Measurements from ENCODE around the gene GALNT6.
"Not testable (repeated sequence)": the region's sequence is repeated elsewhere in the genome, so short reads cannot be mapped to it uniquely, and the experiment has no call there.

GALNT6 gene

DNA sequence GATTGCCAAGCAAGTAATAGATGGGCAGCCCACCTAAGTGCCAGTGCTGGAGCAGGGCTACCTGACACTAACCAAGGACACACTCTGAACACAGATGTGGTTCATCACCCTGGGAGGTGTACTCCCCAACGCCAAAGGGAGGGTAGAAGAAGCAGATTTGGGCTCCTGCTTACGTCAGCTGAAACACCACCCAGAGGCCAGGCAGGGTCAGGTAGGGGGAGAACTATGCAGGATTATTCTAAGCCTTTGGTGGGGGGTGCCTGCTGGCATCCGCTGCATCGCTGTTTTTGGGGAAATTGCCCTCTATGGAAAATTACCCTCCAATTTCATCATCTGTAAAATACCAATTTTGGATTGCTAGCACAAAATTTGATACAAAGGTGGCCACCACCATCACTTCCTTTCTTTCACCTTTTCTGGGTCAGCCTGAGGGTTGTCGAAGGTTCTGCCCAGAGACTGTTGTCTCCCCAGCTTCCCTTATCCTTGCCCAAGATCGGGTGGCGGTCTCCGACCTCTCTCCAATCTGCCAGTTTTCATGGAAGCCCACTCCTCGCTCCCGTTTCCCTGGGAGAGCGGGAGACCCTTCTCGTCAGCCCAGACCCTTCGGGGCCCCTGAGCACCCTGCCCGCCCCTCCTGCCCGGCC is 67.8 kb downstream of the GALNT6 start:
- H2AFZ ChIP-seq (ENCODE audit: low read length, unreplicated experiment), result no peak overlapping the region
- H3K27me3 ChIP-seq (ENCODE audit: insufficient read depth, low read length), result no peaks in the 10 kb centered on the region
- no peaks in the 10 kb centered on the region for H3K36me3 ChIP-seq (ENCODE audit: insufficient read depth, low read length)
- H3K27ac ChIP-seq (ENCODE audit: low read depth, low read length), result no peak overlapping the region
- peaks cover 22% of the 10 kb centered on the region for H3K4me1 ChIP-seq (ENCODE audit: control insufficient read depth, insufficient read depth, low read length, unreplicated experiment)
- H3K4me3 ChIP-seq (ENCODE audit: low read depth, low read length), result no peak overlapping the region
- no peaks in the 10 kb centered on the region for H3K79me2 ChIP-seq (ENCODE audit: control insufficient read depth, insufficient read depth, low read length, unreplicated experiment)

DNA sequence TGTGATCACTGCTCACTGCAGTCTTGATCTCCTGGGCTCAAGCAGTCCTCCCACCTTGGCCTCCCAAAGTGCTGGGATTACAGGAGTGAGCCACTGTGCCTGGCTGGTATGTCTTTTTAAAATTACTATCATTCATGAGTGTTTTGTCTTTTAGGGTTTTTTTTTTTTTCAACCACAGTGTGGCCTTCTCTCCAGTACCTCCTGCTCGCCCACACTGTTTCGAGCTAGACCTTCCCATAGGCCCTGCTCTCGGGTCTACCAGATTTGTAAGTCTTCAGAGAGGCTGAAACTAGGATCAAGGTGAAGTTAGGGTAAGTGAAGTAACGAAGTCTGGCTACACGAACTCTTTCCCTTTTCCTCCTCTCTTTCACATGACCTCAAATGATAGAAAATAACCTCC is 68.8 kb downstream of the GALNT6 start:
- peaks cover 22% of the 10 kb centered on the region for H3K4me1 ChIP-seq (ENCODE audit: control insufficient read depth, insufficient read depth, low read length, unreplicated experiment)
- H3K36me3 ChIP-seq (ENCODE audit: insufficient read depth, low read length), result no peaks in the 10 kb centered on the region
- H3K79me2 ChIP-seq (ENCODE audit: control insufficient read depth, insufficient read depth, low read length, unreplicated experiment), result no peaks in the 10 kb centered on the region
- no peak overlapping the region for H3K4me3 ChIP-seq (ENCODE audit: low read depth, low read length)
- no peaks in the 10 kb centered on the region for H3K27me3 ChIP-seq (ENCODE audit: insufficient read depth, low read length)
- no peak overlapping the region for H3K27ac ChIP-seq (ENCODE audit: low read depth, low read length)
- H2AFZ ChIP-seq (ENCODE audit: low read length, unreplicated experiment), result no peak overlapping the region

DNA sequence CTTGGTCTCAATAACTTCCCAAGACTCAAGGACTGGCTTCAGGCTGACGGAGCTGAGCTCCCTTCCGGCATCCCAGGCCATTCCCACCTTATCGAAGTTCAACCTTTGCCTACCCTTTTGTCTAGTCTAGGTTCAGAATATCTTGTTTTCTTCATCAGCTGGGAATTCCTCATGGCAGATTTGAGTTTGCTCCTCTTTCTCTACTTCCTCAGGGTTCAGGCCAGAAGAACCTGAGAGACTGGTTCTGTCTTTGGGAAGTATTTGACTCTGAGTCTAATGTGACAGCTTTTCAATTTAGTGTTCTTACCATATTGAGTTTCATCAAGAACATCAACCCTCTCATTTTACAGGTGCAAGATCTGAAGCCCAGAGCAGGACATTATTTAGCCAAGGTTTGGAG is 69.3 kb downstream of the GALNT6 start:
- Histone ChIP-seq H3K27ac (ENCODE audit: low read depth, low read length) (no peak overlapping the region), H3K36me3 (ENCODE audit: insufficient read depth, low read length) (no peaks in the 10 kb centered on the region), H3K79me2 (ENCODE audit: control insufficient read depth, insufficient read depth, low read length, unreplicated experiment) (no peaks in the 10 kb centered on the region), H3K27me3 (ENCODE audit: insufficient read depth, low read length) (no peaks in the 10 kb centered on the region), H3K4me1 (ENCODE audit: control insufficient read depth, insufficient read depth, low read length, unreplicated experiment) (peaks cover 16% of the 10 kb centered on the region), H2AFZ (ENCODE audit: low read length, unreplicated experiment) (no peak overlapping the region), H3K4me3 (ENCODE audit: low read depth, low read length) (no peak overlapping the region)

DNA sequence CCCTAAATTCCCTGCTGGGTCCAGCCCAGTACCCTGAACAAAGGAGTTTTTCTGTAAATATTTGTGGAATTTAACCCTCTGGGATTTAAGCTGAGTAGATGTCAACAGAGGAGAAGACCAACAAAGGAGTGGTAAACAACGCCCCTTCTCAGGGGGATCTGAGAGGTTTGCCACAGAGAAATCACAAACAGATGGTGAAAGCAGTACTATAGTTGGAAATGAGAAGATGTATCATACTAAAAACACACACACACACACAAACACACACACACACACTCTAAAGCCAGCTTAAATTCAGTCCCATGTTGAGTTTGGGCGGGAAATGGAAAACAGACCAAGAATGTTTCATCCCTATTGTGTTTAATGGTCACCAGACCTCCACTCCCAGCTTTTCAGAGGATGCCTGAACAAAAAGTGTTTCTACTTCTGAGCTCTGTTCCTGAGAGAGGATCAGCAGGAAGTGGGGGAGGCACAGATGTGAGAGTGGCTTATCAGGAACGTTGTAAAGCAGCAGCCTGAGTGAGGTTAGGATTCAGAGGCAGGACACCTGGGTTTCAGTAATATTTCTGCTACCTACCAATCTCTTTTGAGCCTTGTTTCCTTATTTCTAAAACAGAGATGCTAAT is 70.4 kb downstream of the GALNT6 start:
- no peaks in the 10 kb centered on the region for H3K79me2 ChIP-seq (ENCODE audit: control insufficient read depth, insufficient read depth, low read length, unreplicated experiment)
- H3K27ac ChIP-seq (ENCODE audit: low read depth, low read length), result no peak overlapping the region
- H3K4me1 ChIP-seq (ENCODE audit: control insufficient read depth, insufficient read depth, low read length, unreplicated experiment), result peaks cover 6% of the 10 kb centered on the region

DNA sequence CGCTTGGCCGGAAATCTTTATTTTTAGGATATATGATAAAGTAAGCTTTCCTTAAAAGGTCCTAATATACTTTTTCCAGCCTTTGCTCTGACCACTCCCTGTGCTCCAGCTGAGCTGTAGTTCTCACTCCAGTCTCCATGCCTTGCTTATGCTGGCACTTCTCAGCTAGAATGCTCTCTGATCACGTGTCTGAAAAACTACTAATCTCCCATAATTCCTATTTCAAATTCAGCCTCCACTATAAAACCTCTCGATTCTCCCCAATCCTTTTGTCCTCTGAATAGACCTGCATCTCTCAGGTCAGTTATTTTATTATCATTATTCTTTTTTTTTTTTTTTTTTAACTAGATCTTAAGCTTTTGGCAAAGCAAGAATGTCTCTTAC is 70.9 kb downstream of the GALNT6 start:
- Histone ChIP-seq H3K79me2 (ENCODE audit: control insufficient read depth, insufficient read depth, low read length, unreplicated experiment) (no peaks in the 10 kb centered on the region), H3K27ac (ENCODE audit: low read depth, low read length) (no peak overlapping the region), H3K27me3 (ENCODE audit: insufficient read depth, low read length) (no peaks in the 10 kb centered on the region), H2AFZ (ENCODE audit: low read length, unreplicated experiment) (no peak overlapping the region), H3K36me3 (ENCODE audit: insufficient read depth, low read length) (no peaks in the 10 kb centered on the region), H3K4me3 (ENCODE audit: low read depth, low read length) (no peak overlapping the region), H3K4me1 (ENCODE audit: control insufficient read depth, insufficient read depth, low read length, unreplicated experiment) (peaks cover 6% of the 10 kb centered on the region)

More for the DNA sequence above, 70.4 kb downstream of the GALNT6 start:
- Histone ChIP-seq H3K27me3 (ENCODE audit: insufficient read depth, low read length) (no peaks in the 10 kb centered on the region), H2AFZ (ENCODE audit: low read length, unreplicated experiment) (peak overlapping the region; percentile 36), H3K4me3 (ENCODE audit: low read depth, low read length) (no peak overlapping the region), H3K36me3 (ENCODE audit: insufficient read depth, low read length) (no peaks in the 10 kb centered on the region)

DNA sequence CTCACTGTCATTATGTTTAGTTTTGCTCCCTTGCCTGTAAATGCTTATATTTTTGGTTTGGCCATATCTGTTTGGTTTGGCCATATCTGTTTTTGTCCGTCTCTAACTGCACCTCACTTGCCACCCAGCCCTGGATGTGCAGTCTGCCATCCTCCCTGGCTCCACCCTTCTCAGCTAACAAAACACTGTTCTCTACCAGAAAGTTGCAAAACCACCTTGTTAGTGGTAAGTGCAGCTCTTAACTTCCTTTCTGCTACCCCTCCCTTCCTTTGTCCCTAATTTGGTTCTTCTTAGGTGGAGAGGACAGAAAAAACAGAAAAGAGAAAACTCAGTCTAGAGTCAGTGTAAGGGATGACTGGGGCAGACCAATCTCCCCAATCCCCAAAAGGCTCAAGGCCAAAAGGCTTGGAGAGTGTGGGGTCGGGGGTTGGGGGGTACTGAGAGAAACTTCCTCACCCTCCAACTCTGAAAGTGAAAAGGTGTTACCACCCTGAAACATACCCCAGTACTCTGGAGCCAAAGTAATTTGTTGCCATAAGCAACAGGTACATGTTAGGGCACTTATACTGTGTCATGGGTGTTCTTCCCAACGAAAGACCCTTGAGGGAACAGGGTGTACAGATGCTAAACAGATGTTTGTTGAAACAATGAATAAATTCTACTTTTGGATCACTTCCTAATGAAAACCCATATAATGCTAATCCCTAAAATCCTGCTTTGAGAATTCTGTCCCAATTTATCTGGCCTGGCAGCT is 72.2 kb downstream of the GALNT6 start:
- no peaks in the 10 kb centered on the region for H3K36me3 ChIP-seq (ENCODE audit: insufficient read depth, low read length)
- H3K4me3 ChIP-seq (ENCODE audit: low read depth, low read length), result no peak overlapping the region
- no peaks in the 10 kb centered on the region for H3K79me2 ChIP-seq (ENCODE audit: control insufficient read depth, insufficient read depth, low read length, unreplicated experiment)
- no peaks in the 10 kb centered on the region for H3K27me3 ChIP-seq (ENCODE audit: insufficient read depth, low read length)
- H3K27ac ChIP-seq (ENCODE audit: low read depth, low read length), result no peak overlapping the region
- no peak overlapping the region for H2AFZ ChIP-seq (ENCODE audit: low read length, unreplicated experiment)
- peaks cover 6% of the 10 kb centered on the region for H3K4me1 ChIP-seq (ENCODE audit: control insufficient read depth, insufficient read depth, low read length, unreplicated experiment)

DNA sequence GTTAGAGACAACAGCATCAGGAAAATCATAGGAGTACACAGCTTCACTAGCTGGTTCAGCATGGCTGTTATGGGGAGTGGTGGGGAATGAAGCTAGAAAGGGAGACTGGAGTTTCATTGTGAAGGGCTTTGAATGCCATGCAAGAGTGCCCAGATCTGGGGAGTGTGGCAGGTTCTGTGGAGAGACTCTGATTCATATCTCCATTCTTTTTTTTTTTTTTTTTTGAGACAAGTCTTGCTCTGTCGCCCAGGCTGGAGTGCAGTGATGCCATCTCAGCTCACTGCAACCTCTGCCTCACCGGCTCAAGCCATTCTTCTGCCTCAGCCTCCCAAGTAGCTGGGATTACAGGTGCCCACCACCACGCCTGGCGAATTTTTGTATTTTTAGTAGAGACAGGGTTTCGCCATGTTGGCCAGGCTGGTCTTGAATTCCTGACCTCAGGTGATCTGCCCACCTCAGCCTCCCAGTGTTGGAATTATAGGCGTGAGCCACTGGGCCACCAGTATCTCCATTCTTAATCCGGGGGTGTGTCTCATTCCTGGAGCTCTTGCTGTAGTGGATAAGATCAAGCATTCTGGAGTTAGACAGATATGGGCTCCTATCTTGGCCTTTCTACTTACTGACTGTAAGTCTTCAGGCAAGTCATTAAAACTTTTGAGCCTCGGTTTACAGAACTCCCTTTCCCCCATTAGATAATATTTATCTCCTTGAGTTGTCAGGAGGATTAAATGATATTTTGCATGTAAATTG is 73.0 kb downstream of the GALNT6 start:
- not testable (repeated sequence) for H3K36me3 ChIP-seq (ENCODE audit: insufficient read depth, low read length); H3K27me3 ChIP-seq (ENCODE audit: insufficient read depth, low read length); H3K4me3 ChIP-seq (ENCODE audit: low read depth, low read length); H3K27ac ChIP-seq (ENCODE audit: low read depth, low read length); H2AFZ ChIP-seq (ENCODE audit: low read length, unreplicated experiment); H3K79me2 ChIP-seq (ENCODE audit: control insufficient read depth, insufficient read depth, low read length, unreplicated experiment); H3K4me1 ChIP-seq (ENCODE audit: control insufficient read depth, insufficient read depth, low read length, unreplicated experiment)

DNA sequence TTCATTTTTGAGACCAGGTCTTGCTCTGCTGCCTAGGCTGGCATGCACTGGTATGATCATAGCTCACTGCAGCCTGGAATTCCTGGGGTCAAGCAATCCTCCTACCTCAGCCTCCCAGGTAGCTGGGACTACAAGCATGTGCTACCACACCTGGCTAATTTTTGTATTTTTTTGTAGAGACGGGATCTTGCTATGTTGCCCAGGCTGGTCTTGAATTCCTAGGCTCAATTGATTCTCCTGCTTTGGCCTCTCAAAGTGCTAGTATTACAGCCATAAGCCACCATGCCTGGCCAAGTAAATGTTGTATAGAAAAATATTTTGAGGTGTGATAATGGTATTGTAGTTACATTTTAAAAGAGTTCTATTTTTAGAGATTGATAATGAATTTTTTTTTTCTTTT is 79.8 kb downstream of the GALNT6 start:
- H3K4me1 ChIP-seq (ENCODE audit: control insufficient read depth, insufficient read depth, low read length, unreplicated experiment), result peaks cover 19% of the 10 kb centered on the region
- H3K36me3 ChIP-seq (ENCODE audit: insufficient read depth, low read length), result no peaks in the 10 kb centered on the region
- no peaks in the 10 kb centered on the region for H3K79me2 ChIP-seq (ENCODE audit: control insufficient read depth, insufficient read depth, low read length, unreplicated experiment)
- no peak overlapping the region for H2AFZ ChIP-seq (ENCODE audit: low read length, unreplicated experiment)
- no peaks in the 10 kb centered on the region for H3K27me3 ChIP-seq (ENCODE audit: insufficient read depth, low read length)
- no peak overlapping the region for H3K4me3 ChIP-seq (ENCODE audit: low read depth, low read length)
- no peak overlapping the region for H3K27ac ChIP-seq (ENCODE audit: low read depth, low read length)

DNA sequence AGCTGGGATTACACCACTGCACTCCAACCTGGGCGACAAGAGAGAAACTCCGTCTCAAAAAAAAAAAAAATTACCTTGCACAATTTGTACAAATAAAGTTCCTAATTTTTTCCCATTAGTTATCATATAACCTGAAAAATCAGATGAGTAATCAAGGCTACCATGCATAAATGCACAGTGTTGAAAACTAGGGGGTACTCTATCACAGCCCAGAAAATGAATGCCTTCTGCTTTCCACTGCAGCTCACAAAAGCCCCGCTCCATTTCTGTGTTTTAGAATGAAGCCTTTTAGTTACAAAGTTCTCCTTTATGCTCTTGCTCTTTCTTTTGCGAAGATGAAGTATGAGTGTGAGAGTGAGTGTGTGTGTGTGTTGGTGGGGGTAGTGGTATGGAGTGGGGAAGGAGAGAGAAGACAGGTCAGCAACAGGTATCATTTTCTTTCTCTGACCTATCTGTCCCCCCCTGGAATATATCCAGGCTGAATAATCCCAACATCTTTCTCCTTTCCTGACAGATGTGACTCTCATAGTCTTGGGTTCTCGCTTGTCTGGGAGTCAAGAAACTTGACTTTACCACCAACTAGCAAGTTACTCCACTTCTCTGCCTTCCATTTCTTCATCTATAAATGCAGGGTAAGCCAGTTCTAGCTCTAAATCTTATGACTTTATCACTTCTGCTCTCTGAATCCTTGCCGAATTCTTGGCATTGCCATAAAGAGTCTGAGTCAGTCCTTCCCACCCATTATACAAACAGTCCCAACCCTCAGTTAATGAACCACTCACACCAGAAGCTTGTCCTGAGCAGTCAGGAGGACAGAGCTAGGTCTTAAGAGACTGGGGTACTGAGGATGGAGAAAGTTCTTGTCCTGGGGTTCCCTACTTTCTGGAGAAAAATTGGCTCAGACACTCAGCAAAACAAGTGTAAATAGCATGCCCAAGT is 83.3 kb downstream of the GALNT6 start:
- H3K79me2 ChIP-seq (ENCODE audit: control insufficient read depth, insufficient read depth, low read length, unreplicated experiment), result no peaks in the 10 kb centered on the region
- H2AFZ ChIP-seq (ENCODE audit: low read length, unreplicated experiment), result peak overlapping the region; percentile 27
- peaks cover 19% of the 10 kb centered on the region for H3K4me1 ChIP-seq (ENCODE audit: control insufficient read depth, insufficient read depth, low read length, unreplicated experiment)
- 0 out of 2 replicates have a peak overlapping the region, but pooled peaks have one; percentile 0 for H3K4me3 ChIP-seq (ENCODE audit: low read depth, low read length)
- peak overlapping the region; percentile 66 for H3K27ac ChIP-seq (ENCODE audit: low read depth, low read length)
- no peaks in the 10 kb centered on the region for H3K36me3 ChIP-seq (ENCODE audit: insufficient read depth, low read length)
- H3K27me3 ChIP-seq (ENCODE audit: insufficient read depth, low read length), result no peaks in the 10 kb centered on the region

DNA sequence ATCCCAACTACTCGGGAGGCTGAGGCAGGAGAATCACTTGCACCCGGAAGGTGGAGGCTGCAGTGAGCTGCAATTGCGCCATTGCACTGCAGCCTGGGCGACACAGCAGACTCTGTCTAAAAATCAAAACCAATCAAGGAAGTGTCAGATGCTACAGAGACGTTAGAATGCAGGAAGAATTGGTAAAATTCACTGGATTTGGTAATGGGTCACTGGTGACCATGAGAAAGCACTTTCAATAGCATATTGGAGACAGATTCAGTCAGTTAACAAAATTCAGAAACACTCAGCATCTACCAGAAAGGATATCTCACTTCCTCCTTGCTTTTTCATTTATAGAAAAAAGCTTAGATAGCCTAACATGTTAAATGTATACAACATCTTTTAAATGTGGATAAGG is 84.7 kb downstream of the GALNT6 start:
- peaks cover 19% of the 10 kb centered on the region for H3K4me1 ChIP-seq (ENCODE audit: control insufficient read depth, insufficient read depth, low read length, unreplicated experiment)
- H3K4me3 ChIP-seq (ENCODE audit: low read depth, low read length), result no peak overlapping the region
- no peak overlapping the region for H3K27ac ChIP-seq (ENCODE audit: low read depth, low read length)
- no peaks in the 10 kb centered on the region for H3K36me3 ChIP-seq (ENCODE audit: insufficient read depth, low read length)
- no peaks in the 10 kb centered on the region for H3K27me3 ChIP-seq (ENCODE audit: insufficient read depth, low read length)
- H3K79me2 ChIP-seq (ENCODE audit: control insufficient read depth, insufficient read depth, low read length, unreplicated experiment), result no peaks in the 10 kb centered on the region
- no peak overlapping the region for H2AFZ ChIP-seq (ENCODE audit: low read length, unreplicated experiment)
